SK-N-SH (cell line): ENCODE measurements around the gene ATF6. TPM values are rescaled to one million over a fixed set of nuclear protein-coding genes. Genes with fewer than 3 reads are reported as not detected.

Source experiments
- CTCF ChIA-PET: fragments of 300-600, 350-600 bp; formaldehyde crosslinking; extraction: SDS; loops from one replicate; lab custom pipeline; 2021; lab: Yijun Ruan, JAX
- POLR2A ChIA-PET: fragments of 350-600 bp; sonication (Branson Sonifier 250); formaldehyde crosslinking; extraction: SDS; loops from one replicate; lab custom pipeline; 2020; ENCODE audit warnings: antibody characterized with exemption, inconsistent platforms; lab: Yijun Ruan, JAX
- DNase-seq: peaks from one replicate; pipeline ENCODE4 v3.0.0; 2012
- H2AFZ ChIP-seq: fragments of 200-600 bp; sonication (generic); 2 replicates; pipeline ENCODE4 v1.8.1; 2016; ENCODE audit warnings: antibody characterized with exemption, mild to moderate bottlenecking, low read depth
- H3F3A ChIP-seq: fragments of 200-600 bp; sonication (generic); replicated peaks from 2 replicates; pipeline ENCODE3; 2016; ENCODE audit warnings: antibody characterized with exemption, mild to moderate bottlenecking; ENCODE audit not compliant: insufficient read depth
- H3K27ac ChIP-seq, 2 experiments: fragments of 200-500 bp in 1 of 2; fragments of 200-600 bp in 1 of 2; sonication (Bioruptor generic) in 1 of 2; sonication (generic), shearing (Covaris generic) in 1 of 2; 2 replicates each; pipeline versions ENCODE4 v1.5.1 to v1.6.1; 2014 to 2016; ENCODE audit warnings: low read depth in 2 of 2, inconsistent platforms in 1 of 2, low read length in 1 of 2, mild to moderate bottlenecking in 1 of 2, mixed read lengths in 1 of 2
- H3K27me3 ChIP-seq: fragments of 200-600 bp; sonication (generic), shearing (Covaris generic); 2 replicates; pipeline ENCODE4 v1.6.1; 2016; ENCODE audit warnings: mixed run types; ENCODE audit not compliant: insufficient read depth
- H3K36me3 ChIP-seq, 2 experiments: fragments of 200-500 bp in 1 of 2; fragments of 200-600 bp in 1 of 2; sonication (Bioruptor generic) in 1 of 2; sonication (generic) in 1 of 2; replicated peaks in 1 of 2; 2 replicates each; pipeline versions ENCODE3 to v1.5.1; 2014 to 2016; ENCODE audit warnings: low read length in 1 of 2, mild to moderate bottlenecking in 1 of 2; ENCODE audit not compliant: insufficient read depth in 2 of 2, control insufficient read depth in 1 of 2
- H3K4me1 ChIP-seq, 2 experiments: fragments of 200-500 bp in 1 of 2; fragments of 200-600 bp in 1 of 2; sonication (Bioruptor generic) in 1 of 2; sonication (generic), shearing (Covaris generic) in 1 of 2; 2 replicates each; pipeline versions ENCODE4 v1.5.1 to v1.6.1; 2014 to 2016; ENCODE audit warnings: low read depth in 1 of 2, low read length in 1 of 2, mixed run types in 1 of 2; ENCODE audit not compliant: insufficient read depth in 2 of 2, control insufficient read depth in 1 of 2
- H3K4me2 ChIP-seq: fragments of 200-600 bp; sonication (generic), shearing (Covaris generic); 2 replicates; pipeline ENCODE4 v1.6.1; 2017; ENCODE audit warnings: mixed run types
- H3K4me3 ChIP-seq, 2 experiments: fragments of 200-500 bp in 1 of 2; fragments of 200-600 bp in 1 of 2; sonication (Bioruptor generic) in 1 of 2; sonication (generic), shearing (Covaris generic) in 1 of 2; 2 replicates each; pipeline versions ENCODE4 v1.5.1 to v1.8.1; 2014 to 2016; ENCODE audit warnings: low read depth in 2 of 2, inconsistent platforms in 1 of 2, low read length in 1 of 2, mild to moderate bottlenecking in 1 of 2, mixed read lengths in 1 of 2, moderate library complexity in 1 of 2
- H3K79me2 ChIP-seq: fragments of 200-600 bp; sonication (generic); 2 replicates; pipeline ENCODE4 v1.8.1; 2017; ENCODE audit warnings: mild to moderate bottlenecking; ENCODE audit not compliant: insufficient read depth
- H3K9ac ChIP-seq: fragments of 200-600 bp; sonication (generic); 2 replicates; pipeline ENCODE4 v1.6.1; 2017; ENCODE audit warnings: mixed run types
- H3K9me2 ChIP-seq: fragments of 200-600 bp; sonication (generic); 2 replicates; pipeline ENCODE4 v1.6.1; 2017; ENCODE audit warnings: mixed run types
- H3K9me3 ChIP-seq: fragments of 200-600 bp; sonication (generic); 2 replicates; pipeline ENCODE4 v1.6.1; 2017; ENCODE audit warnings: mixed run types, mild to moderate bottlenecking, moderate library complexity
- H4K20me1 ChIP-seq: fragments of 200-600 bp; sonication (generic); 2 replicates; pipeline ENCODE4 v1.6.1; 2017; ENCODE audit warnings: mild to moderate bottlenecking, mixed run types; ENCODE audit not compliant: insufficient read depth
- CHD2 ChIP-seq: fragments of 150-350 bp; IDR thresholded peaks from 2 replicates; pipeline ENCODE4 v1.6.1; 2018; ENCODE audit warnings: low read length; ENCODE audit not compliant: partially characterized antibody
- ELF1 ChIP-seq: IDR thresholded peaks from 2 replicates; pipeline ENCODE4 v1.4.0; 2012
- EZH2phosphoT487 ChIP-seq: fragments of 200-600 bp; sonication (generic); IDR thresholded peaks from 2 replicates; pipeline ENCODE4 v1.6.1; 2017; ENCODE audit warnings: low read depth, mixed run types, mild to moderate bottlenecking, antibody characterized with exemption, moderate library complexity, borderline replicate concordance
- FOXJ3 ChIP-seq: sonication (generic); formaldehyde crosslinking; IDR thresholded peaks from 2 replicates; pipeline ENCODE4 v1.5.1; 2020; ENCODE audit warnings: mild to moderate bottlenecking, missing genetic modification reagents
- JUND ChIP-seq: IDR thresholded peaks from 2 replicates; pipeline ENCODE4 v1.4.0; 2012
- POLR2AphosphoS5 ChIP-seq: IDR thresholded peaks from 2 replicates; pipeline ENCODE4 v1.6.1; 2012; ENCODE audit warnings: low read depth, low read length
- RFX5 ChIP-seq: IDR thresholded peaks from 2 replicates; pipeline ENCODE4 v1.6.1; 2012; ENCODE audit warnings: mild to moderate bottlenecking, improper control_type of control experiment, low read length
- SMC3 ChIP-seq: IDR thresholded peaks from 2 replicates; pipeline ENCODE4 v1.6.1; 2012; ENCODE audit warnings: low read depth, low read length, improper control_type of control experiment
- TAF1 ChIP-seq: IDR thresholded peaks from 2 replicates; pipeline ENCODE4 v1.6.1; 2012; ENCODE audit warnings: low read depth, mild to moderate bottlenecking, low read length, moderate library complexity, borderline replicate concordance
- WGBS: methylation state at CpG from one replicate; pipeline ENCODE4 v1.1.6; 2017; ENCODE audit warnings: low lambda C conversion rate; 5-methylcytosine and 5-hydroxymethylcytosine counted together
- polyA plus RNA-seq, 3 experiments: library from polyadenylated mRNA; depleted of rRNA; stranded (reverse); fragments of >200 nt; gene quantifications; 2 replicates each; pipeline ENCODE4 v1.2.3, GENCODE V29; 2012
- TF ChIP-seq, protein P1 (sequence below): fragments of 150-350 bp; IDR thresholded peaks from 2 replicates; pipeline ENCODE4 v1.6.1; 2016; ENCODE audit warnings: mild to moderate bottlenecking, low read depth, low read length
- TF ChIP-seq, protein P2 (sequence below): fragments of 150-350 bp; IDR thresholded peaks from 2 replicates; pipeline ENCODE4 v1.6.1; 2017; ENCODE audit warnings: antibody characterized with exemption, low read length, low read depth, borderline replicate concordance
- TF ChIP-seq, protein P3 (sequence below): IDR thresholded peaks from 2 replicates; pipeline ENCODE4 v1.4.0; 2012; ENCODE audit warnings: low read depth
- TF ChIP-seq, protein P4 (sequence below): IDR thresholded peaks from 2 replicates; pipeline ENCODE4; 2012

ATF6 gene
- polyA plus RNA-seq, 1 of the 3 experiments (the other 2 are of a cell fraction) = 8.8 TPM

DNA sequence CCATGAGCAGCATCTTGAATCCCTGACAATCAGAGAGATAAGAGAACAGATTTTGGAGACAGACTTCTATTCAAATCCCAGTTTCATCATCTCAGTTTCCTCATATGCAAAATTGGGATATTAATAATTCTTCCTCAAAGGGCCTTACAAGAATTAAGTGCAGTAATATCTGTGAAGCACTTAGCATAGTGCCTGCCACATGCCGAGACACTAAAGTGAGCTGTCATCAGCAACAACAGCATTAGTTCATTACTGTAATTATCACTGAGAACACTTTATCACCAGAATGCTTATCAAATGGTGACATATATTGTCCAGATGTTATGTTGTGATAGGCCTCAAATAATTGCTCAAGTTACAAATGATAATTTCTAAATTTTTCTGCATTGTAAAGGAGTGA lies 45.7 kb upstream of the ATF6 start:
- CTCF ChIA-PET = no interaction called here
- WGBS = 71% methylated on average over 1 of the region's 1 CpG
- H3K9ac ChIP-seq = no peak overlapping the region

DNA sequence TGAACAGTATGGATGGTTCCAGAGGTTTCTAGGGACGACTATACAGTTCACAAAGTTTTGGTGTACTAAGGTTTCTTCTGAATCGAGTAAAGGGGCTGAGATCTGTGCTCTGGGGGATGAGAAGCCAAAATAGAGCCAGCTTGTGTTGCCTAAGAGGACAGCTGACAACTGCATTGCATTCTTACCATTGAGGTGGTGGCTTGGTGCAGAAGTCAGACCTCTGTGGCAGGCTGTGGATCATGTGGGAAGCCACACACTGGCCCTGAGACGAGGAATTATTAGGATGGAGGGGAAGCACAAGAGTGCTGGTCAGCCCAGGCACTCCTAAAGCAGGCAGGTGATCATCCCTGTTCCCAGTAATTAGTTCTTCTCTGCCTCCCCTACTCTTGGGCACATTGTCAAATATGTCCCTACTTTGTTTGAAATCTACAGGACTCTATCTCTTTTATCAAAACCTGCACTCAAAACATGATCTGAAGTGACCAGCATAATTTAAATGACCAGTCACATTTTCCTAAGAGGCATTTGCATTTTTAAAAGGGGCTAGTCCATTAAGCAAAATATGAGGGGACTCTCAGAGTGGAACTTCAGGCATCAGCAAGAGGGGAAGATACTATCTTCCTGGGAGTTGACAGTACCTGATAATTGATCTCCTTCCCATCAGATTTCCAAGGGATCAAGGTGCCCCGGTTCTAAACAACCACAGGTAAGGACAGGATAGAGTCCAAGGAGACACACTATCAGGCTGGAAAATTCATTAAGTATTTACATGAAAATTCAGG lies 45.0 kb upstream of the ATF6 start, which contains the start of gene FCRLB:
TSS of gene FCRLB (plus strand) at position 589 of the 782 bp plus-strand sequence. CDS start 1,129 bp downstream, outside the sequence.
- H3K27ac ChIP-seq = peak within 1 kb of the TSS in 1 of 2 experiments; percentile 85; a peak in 2 of 4 replicates
- no peaks in the 10 kb centered on the region for H3K27me3 ChIP-seq
- peak within 1 kb of the TSS; percentile 20; the same call in 1 of the 2 replicates for H3K9ac ChIP-seq
- TF ChIP-seq CHD2 (no peak), POLR2AphosphoS5 (no peak), EZH2phosphoT487 (no peak), ELF1 (no peak), RFX5 (no peak), SMC3 (no peak)
- TF ChIP-seq, protein P1, sequence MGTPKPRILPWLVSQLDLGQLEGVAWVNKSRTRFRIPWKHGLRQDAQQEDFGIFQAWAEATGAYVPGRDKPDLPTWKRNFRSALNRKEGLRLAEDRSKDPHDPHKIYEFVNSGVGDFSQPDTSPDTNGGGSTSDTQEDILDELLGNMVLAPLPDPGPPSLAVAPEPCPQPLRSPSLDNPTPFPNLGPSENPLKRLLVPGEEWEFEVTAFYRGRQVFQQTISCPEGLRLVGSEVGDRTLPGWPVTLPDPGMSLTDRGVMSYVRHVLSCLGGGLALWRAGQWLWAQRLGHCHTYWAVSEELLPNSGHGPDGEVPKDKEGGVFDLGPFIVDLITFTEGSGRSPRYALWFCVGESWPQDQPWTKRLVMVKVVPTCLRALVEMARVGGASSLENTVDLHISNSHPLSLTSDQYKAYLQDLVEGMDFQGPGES = no peak
- TF ChIP-seq, protein P2, sequence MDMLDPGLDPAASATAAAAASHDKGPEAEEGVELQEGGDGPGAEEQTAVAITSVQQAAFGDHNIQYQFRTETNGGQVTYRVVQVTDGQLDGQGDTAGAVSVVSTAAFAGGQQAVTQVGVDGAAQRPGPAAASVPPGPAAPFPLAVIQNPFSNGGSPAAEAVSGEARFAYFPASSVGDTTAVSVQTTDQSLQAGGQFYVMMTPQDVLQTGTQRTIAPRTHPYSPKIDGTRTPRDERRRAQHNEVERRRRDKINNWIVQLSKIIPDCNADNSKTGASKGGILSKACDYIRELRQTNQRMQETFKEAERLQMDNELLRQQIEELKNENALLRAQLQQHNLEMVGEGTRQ = no peak
- TF ChIP-seq, protein P3, sequence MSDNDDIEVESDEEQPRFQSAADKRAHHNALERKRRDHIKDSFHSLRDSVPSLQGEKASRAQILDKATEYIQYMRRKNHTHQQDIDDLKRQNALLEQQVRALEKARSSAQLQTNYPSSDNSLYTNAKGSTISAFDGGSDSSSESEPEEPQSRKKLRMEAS = no peak
- TF ChIP-seq, protein P4, sequence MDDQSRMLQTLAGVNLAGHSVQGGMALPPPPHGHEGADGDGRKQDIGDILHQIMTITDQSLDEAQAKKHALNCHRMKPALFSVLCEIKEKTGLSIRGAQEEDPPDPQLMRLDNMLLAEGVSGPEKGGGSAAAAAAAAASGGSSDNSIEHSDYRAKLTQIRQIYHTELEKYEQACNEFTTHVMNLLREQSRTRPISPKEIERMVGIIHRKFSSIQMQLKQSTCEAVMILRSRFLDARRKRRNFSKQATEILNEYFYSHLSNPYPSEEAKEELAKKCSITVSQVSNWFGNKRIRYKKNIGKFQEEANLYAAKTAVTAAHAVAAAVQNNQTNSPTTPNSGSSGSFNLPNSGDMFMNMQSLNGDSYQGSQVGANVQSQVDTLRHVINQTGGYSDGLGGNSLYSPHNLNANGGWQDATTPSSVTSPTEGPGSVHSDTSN = no peak
- H3K9me3 ChIP-seq = no peaks in the 10 kb centered on the region
- ChIA-PET POLR2A (no interaction called here), CTCF (no interaction called here)
- H3K79me2 ChIP-seq = no peaks in the 10 kb centered on the region; the same call in 1 of the 2 replicates
- no peaks in the 10 kb centered on the region for H4K20me1 ChIP-seq
- peaks cover 13% of the 10 kb centered on the region for H3F3A ChIP-seq
- DNase-seq = no peak
- no peaks in the 10 kb centered on the region for H3K9me2 ChIP-seq
- H3K4me1 ChIP-seq = peaks cover 5 to 11% of the 10 kb centered on the region in 2 experiments; a peak in 2 of 4 replicates
- no peaks in the 10 kb centered on the region for H3K36me3 ChIP-seq
- WGBS = 13% methylated on average over 3 of the region's 4 CpGs
- H3K4me3 ChIP-seq = no peak within 1 kb of the TSS
- H2AFZ ChIP-seq = no peak within 1 kb of the TSS
- peak within 1 kb of the TSS; percentile 22 for H3K4me2 ChIP-seq

More for the DNA sequence above, 45.7 kb upstream of the ATF6 start:
- Histone ChIP-seq H3K9me2 (no peaks in the 10 kb centered on the region), H3F3A (peaks cover 13% of the 10 kb centered on the region), H2AFZ (no peak overlapping the region), H3K4me1 (peaks cover 0 to 11% of the 10 kb centered on the region in 2 experiments; a peak in 1 of 4 replicates), H3K27me3 (no peaks in the 10 kb centered on the region), H3K36me3 (no peaks in the 10 kb centered on the region), H3K4me3 (no peak overlapping the region), H3K79me2 (no peaks in the 10 kb centered on the region), H3K9me3 (no peaks in the 10 kb centered on the region), H3K4me2 (no peak overlapping the region), H3K27ac (no peak overlapping the region), H4K20me1 (no peaks in the 10 kb centered on the region)
- TF ChIP-seq TAF1 (no peak), JUND (no peak), FOXJ3 (CRISPR knock-in tag) (no peak)
- POLR2A ChIA-PET = no interaction called here
- DNase-seq = no peak
